ENCODE results near the gene LAMA1. TPM values are rescaled to one million over a fixed set of nuclear protein-coding genes. Genes with fewer than 3 reads are reported as not detected.

Gene LAMA1
- total RNA-seq, 1 experiment from 2014 or later: 11.3 TPM

DNA sequence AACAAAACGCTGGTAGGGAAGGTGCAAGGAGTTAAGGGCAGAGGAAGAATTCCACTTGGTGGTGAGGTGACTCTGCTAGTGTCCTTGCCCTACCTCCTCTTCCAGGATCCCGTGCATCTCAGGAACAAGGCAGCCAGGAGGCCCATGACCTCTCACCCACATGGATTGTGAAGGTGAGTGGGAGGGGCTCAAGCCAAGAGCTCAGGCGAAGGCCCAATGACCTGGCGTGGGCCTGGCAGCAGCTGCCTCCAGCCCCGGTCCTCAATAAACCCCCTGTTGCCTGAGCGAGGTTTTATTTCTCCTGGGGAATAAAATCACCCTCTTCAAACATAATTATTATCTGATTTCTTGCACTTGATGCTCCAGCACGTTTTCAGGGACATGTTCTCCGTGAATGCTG lies 28.2 kb downstream of the LAMA1 start:
- Mint-ChIP-seq H3K9me3 (ENCODE audit: unreplicated experiment) (no peaks in the 10 kb centered on the region), H3K27me3 (ENCODE audit: insufficient read depth, unreplicated experiment) (no peaks in the 10 kb centered on the region), H3K4me3 (ENCODE audit: unreplicated experiment) (no peak overlapping the region), H3K4me1 (ENCODE audit: insufficient read depth, unreplicated experiment) (peaks cover 10% of the 10 kb centered on the region), H3K36me3 (ENCODE audit: insufficient read depth, unreplicated experiment) (no peaks in the 10 kb centered on the region), H3K27ac (ENCODE audit: low read depth, unreplicated experiment) (no peak overlapping the region)
- intact Hi-C loops (cut with micrococcal nuclease): no loop called here
- TF ChIP-seq, protein P1, sequence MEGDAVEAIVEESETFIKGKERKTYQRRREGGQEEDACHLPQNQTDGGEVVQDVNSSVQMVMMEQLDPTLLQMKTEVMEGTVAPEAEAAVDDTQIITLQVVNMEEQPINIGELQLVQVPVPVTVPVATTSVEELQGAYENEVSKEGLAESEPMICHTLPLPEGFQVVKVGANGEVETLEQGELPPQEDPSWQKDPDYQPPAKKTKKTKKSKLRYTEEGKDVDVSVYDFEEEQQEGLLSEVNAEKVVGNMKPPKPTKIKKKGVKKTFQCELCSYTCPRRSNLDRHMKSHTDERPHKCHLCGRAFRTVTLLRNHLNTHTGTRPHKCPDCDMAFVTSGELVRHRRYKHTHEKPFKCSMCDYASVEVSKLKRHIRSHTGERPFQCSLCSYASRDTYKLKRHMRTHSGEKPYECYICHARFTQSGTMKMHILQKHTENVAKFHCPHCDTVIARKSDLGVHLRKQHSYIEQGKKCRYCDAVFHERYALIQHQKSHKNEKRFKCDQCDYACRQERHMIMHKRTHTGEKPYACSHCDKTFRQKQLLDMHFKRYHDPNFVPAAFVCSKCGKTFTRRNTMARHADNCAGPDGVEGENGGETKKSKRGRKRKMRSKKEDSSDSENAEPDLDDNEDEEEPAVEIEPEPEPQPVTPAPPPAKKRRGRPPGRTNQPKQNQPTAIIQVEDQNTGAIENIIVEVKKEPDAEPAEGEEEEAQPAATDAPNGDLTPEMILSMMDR (IDR thresholded peaks at IDR 0.05; ENCODE audit: unreplicated experiment): no peak
- ChIA-PET POLR2A (no interaction called here), CTCF (no interaction called here)
- DNase-seq (ENCODE audit: unreplicated experiment): no peak
- BruUV-seq (replicated peaks): no TSS peak

DNA sequence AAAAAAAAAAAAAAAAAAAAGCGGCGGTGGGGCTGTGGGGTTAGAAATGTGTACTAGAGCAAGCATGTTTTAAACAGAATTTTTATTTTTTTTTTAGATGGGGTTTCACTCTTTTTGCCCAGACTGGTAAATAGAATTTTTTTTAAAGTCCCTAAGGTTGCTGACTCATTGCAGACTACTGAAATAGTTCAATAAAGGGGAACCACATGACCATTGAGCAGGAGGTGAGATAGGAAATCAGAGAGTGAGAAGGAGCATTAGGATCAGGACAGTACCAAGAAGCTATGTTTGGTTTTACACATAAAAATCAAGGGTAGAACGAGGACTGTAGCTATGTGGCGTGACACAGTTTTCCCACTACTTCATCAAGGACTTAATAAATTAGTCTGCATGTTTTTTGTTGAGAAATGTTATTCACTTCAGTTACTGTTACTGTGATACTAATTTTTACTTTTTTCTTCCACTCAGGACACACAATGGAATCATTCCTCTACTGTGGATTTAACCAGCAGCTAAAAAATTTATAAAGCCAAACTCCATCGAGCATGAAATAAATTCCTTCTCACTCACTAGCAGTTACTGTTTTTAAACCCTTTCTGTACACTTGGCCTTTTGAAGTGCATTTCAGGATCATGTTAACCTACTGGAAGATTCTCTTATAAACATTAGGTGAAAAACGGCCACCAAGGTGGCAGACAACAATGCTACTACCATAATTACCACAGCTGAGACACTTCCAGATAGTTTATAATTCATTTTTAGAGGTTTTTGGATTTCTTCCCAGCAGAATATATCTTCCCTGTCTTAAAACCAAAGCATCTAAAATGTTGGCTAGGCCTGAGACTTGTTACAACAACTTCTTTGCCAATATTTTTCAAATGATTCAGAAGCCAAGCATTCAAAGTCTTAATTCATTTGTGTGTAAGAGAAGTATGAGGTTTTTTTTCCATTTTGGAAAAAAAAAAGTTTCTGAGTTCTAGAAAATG lies 33.2 kb downstream of the LAMA1 start:
- Mint-ChIP-seq H3K9me3 (ENCODE audit: unreplicated experiment) (no peaks in the 10 kb centered on the region), H3K27me3 (ENCODE audit: insufficient read depth, unreplicated experiment) (no peaks in the 10 kb centered on the region), H3K27ac (ENCODE audit: low read depth, unreplicated experiment) (peak overlapping the region; percentile 82), H3K4me1 (ENCODE audit: insufficient read depth, unreplicated experiment) (peaks cover 10% of the 10 kb centered on the region), H3K4me3 (ENCODE audit: unreplicated experiment) (no peak overlapping the region), H3K36me3 (ENCODE audit: insufficient read depth, unreplicated experiment) (no peaks in the 10 kb centered on the region)
- intact Hi-C loops (cut with micrococcal nuclease): no loop called here
- POLR2A ChIA-PET: interaction anchor here (0.7 to 1.0 kb wide), 2 partner anchors 46 kb away, joined by 3 to 6 read pairs; no protein-coding TSS in a partner anchor
- CTCF ChIA-PET: interaction anchor here (0.9 to 2.0 kb wide), 3 partner anchors 39 to 165 kb away, joined by 4 to 9 read pairs (median 7); no protein-coding TSS in a partner anchor
- no TSS peak for BruUV-seq (replicated peaks)
- peak; percentile 35 for DNase-seq (ENCODE audit: unreplicated experiment)
- TF ChIP-seq, protein P1 (IDR thresholded peaks at IDR 0.05; ENCODE audit: unreplicated experiment): no peak

DNA sequence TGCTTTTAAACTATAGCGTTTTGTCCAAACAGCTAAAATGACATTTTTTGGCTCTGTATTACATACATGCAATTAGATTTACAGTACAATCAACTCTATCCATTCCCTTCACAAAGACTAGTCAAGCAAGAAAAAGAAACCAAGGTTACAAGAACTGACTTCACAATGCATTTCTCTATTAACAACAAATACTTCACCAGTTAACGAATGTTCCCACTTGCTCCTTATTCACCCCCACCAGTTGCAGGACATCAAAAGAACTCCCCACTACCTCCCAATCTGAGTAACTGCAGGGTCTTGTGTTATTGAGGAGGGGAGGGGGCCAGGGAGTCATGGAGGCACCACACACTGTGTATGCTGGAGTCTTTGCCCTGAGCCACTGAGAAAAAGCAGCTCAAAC lies 34.9 kb downstream of the LAMA1 start:
- Mint-ChIP-seq H3K9me3 (ENCODE audit: unreplicated experiment) (no peaks in the 10 kb centered on the region), H3K27ac (ENCODE audit: low read depth, unreplicated experiment) (no peak overlapping the region), H3K36me3 (ENCODE audit: insufficient read depth, unreplicated experiment) (no peaks in the 10 kb centered on the region), H3K27me3 (ENCODE audit: insufficient read depth, unreplicated experiment) (no peaks in the 10 kb centered on the region), H3K4me1 (ENCODE audit: insufficient read depth, unreplicated experiment) (peaks cover 10% of the 10 kb centered on the region), H3K4me3 (ENCODE audit: unreplicated experiment) (no peak overlapping the region)
- CTCF ChIA-PET: interaction anchor here (0.5 to 0.9 kb wide), 6 partner anchors 13 to 1419 kb away, joined by 3 to 6 read pairs (median 4); no protein-coding TSS in a partner anchor
- POLR2A ChIA-PET: interaction anchor here (0.7 kb wide), 1 partner anchor 27 kb away, joined by 3 read pairs; no protein-coding TSS in a partner anchor
- DNase-seq (ENCODE audit: unreplicated experiment): no peak
- BruUV-seq (replicated peaks): no TSS peak
- intact Hi-C loops (cut with micrococcal nuclease): no loop called here
- TF ChIP-seq, protein P1 (IDR thresholded peaks at IDR 0.05; ENCODE audit: unreplicated experiment): no peak

DNA sequence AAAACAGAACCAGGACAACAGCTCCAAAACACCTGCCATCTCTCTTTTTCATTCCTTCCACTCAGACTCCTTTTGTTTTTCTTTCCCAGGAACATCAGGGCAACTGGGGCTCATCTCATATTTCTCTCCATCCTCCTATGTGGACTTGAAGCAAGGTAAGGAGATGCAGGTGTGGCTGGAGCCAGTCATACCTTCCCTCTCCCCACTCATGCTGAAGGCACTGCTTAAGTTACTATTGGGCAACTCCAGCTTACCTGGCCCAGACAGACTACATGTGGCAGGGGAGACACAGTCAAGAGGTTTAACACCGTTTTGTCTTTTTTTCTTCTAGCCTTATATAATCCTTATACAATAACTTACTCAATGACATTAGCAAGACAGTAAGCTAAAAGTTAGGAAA lies 38.4 kb downstream of the LAMA1 start:
- POLR2A ChIA-PET: interaction anchor here (0.7 to 1.2 kb wide), 3 partner anchors 32 to 57 kb away, joined by 3 read pairs; no protein-coding TSS in a partner anchor
- CTCF ChIA-PET: interaction anchor here (0.6 kb wide), 1 partner anchor 43 kb away, joined by 3 read pairs; no protein-coding TSS in a partner anchor

More for the DNA sequence above, 38.4 kb downstream of the LAMA1 start:
- no peak for DNase-seq (ENCODE audit: unreplicated experiment)
- BruUV-seq (replicated peaks): no TSS peak
- Mint-ChIP-seq H3K9me3 (ENCODE audit: unreplicated experiment) (no peaks in the 10 kb centered on the region), H3K27ac (ENCODE audit: low read depth, unreplicated experiment) (no peak overlapping the region), H3K27me3 (ENCODE audit: insufficient read depth, unreplicated experiment) (no peaks in the 10 kb centered on the region), H3K4me3 (ENCODE audit: unreplicated experiment) (no peak overlapping the region), H3K36me3 (ENCODE audit: insufficient read depth, unreplicated experiment) (no peaks in the 10 kb centered on the region), H3K4me1 (ENCODE audit: insufficient read depth, unreplicated experiment) (peaks cover 4% of the 10 kb centered on the region)
- TF ChIP-seq, protein P1 (IDR thresholded peaks at IDR 0.05; ENCODE audit: unreplicated experiment): no peak
- intact Hi-C loops (cut with micrococcal nuclease): no loop called here
